DND-41 (cell line): ENCODE data around the gene ESR1.

Experiments used
- CTCF ChIP-seq: IDR thresholded peaks from 2 replicates; pipeline ENCODE4 v1.5.1; 2012; ENCODE audit warnings: borderline replicate concordance, low read length, moderate library complexity, mild to moderate bottlenecking; ENCODE audit not compliant: poor library complexity, severe bottlenecking; ENCODE audit errors: extremely low read depth
- EZH2 ChIP-seq: IDR thresholded peaks from 3 replicates; pipeline ENCODE4 v1.6.1; 2012; ENCODE audit warnings: borderline replicate concordance, low read depth, mild to moderate bottlenecking, moderate library complexity, low read length, inconsistent platforms; ENCODE audit not compliant: severe bottlenecking

- TF ChIP-seq CTCF (no peak), EZH2 (no peak)
These were observed 250.5 kb downstream of the ESR1 start for GRCh38 chr6:152057832-152058498.
